HG02610 (cell line): ENCODE data around the gene MTA1.

Source experiments
- ATAC-seq: cut with Tn5 transposase; IDR thresholded peaks from one replicate; pipeline ENCODE4 v1.9.1; 2021; ENCODE audit warnings: mild to moderate bottlenecking, moderate library complexity; ENCODE audit not compliant: unreplicated experiment

MTA1 gene

DNA sequence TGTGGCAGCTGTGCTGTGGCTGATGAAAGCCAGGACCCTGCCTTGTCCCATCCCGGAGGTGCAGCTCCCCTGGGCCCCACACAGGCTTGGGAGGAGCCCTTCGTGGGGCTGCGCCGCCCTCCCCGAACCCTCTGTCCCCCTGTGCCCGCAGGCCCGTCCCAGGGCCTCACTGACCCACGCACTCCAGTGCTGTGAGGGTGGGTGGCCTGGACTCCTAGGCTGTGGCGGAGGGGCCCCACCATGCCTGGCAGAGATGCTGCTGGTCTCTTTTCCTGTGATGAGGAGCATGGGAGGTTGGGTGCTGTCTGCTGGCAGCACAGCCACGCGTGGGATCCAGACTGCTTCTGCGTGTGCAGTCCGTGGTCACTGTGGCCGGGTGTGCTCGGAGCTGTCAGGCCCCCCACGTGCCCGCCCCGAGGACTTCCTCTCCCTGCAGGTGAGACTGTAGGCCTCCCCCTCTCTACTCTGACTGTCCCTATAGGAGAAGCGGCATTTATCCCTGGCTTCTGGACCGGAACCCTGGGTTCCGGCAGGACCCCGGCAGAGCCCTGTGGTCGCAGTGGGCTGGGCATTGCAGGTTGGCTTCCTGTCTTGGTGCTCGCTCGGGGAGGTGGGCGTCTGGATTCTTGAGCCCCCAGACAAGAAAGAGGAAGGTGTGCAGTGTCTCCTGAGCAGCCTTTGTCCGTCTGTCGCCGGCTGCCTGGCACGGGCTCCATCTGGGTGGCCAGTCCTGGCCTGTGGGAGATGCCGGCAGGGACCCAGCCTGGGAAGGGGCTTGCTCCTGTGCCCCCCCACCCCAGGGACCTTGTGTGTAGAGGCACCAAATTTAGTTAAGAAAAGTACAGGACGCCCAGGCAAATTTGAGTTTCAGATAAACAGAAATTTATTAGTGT is 2.3 kb downstream of the MTA1 start:
- ATAC-seq: no peak

DNA sequence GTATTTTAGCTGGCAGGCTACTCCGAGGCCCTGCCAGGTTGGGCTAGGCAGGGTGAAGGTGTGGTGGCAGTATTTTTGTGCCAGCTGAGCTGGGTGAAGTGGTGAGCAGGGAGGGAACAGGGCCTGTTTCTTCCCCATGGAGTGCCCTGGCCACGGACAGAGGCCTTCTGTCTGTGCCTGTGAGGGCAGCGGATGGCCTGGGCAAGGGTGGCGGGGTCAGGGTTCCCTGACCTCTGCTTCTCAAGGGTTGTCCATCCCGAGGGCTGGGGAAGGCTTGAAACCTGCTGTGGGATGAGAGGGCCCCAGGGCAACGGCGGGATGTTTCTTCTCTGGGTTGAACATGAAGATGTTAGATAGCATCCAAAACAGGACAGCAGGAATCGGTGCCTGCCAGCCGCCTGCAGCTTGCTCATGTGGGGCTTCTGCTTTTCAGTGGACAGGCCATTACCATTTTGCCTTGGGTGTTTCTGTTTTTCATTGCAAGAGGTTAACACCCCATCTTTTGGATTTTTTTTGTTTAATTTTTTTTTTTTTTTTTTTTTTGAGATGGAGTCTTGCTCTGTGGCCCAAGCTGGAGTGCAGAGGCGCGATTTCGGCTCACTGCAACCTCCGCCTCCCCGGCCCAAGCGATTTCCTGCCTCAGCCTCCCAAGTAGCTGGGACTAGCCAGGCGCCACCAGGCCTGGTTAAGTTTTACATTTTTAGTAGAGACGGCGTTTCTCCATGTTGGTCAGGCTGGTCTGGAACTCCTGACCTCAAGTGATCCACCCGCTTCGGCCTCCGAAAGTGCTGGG is 3.3 kb downstream of the MTA1 start:
- ATAC-seq: no peak

DNA sequence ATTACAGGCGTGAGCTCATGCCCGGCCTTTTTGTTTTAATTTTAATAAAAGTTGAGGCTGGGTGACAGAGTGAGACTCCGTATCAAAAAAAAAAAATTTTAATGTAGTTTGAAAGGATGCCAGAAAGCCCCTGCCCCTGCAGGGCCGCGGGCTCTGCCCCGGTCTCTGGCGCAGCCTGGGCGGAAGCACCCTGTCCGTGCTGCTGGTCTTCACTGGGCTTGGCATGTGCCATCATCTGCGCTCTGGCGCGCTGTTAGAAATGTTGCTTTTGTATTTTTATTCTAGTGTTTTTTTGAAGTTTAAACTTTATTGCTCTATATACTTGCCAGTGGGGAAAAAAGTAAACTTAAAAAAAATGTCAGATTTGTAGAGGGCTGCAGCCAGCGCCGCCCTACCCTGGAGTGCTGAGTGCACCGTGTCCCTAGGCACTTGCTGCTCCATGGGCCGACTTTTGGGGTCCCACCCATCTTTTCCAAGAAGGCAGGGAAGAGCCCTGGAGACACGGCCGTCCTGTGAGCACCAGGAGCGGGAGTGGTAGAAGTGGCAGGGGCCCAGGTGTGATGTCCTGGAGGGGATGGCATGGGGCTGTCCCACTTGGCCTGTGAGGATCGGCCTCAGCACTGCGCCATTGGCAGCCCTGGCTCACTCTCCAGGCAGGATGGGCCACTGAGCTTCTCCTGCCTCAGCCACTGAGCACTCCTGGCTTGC is 4.0 kb downstream of the MTA1 start:
- ATAC-seq: no peak

DNA sequence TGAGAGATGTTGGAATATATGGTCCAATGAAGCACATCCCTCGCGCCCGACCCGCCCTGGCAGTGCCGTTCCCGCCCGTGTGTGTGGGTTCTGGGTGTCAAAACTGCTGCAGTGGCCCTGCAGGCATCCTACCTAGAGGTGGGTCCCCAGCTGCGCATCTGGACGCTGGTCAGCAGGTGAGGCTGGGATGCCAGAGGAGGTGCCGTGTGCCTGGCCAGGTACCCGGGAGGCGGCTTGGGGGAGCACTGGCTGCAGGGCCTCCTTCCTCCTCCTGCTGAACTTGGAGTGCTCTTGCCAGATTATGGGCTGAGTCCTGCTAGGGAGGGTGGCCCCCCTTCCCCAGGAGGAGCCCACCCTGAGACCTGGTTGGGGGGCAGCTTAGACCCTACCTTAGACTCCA is 5.2 kb downstream of the MTA1 start:
- ATAC-seq: no peak

DNA sequence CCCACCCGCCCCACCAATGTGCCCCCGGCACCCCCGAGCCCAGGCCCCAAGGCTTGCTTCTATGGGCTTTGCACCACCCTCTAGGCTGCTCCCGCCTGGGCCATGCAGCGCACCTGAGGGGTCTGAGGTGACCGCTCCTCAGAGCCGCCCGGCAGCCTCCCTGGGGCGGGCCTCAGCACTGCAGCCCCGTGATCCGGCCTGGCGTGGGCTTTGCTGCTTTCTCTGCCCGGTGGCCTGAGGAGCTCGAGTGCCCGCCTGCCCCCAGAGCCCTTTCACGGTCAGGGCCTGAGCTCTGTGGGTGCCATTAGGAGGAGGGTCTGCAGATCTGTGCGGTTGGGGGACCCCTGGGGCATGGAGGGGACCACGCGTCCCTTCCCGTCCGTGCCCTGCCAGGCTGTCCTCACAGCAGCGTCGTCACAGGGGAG is 6.2 kb downstream of the MTA1 start:
- ATAC-seq: no peak

DNA sequence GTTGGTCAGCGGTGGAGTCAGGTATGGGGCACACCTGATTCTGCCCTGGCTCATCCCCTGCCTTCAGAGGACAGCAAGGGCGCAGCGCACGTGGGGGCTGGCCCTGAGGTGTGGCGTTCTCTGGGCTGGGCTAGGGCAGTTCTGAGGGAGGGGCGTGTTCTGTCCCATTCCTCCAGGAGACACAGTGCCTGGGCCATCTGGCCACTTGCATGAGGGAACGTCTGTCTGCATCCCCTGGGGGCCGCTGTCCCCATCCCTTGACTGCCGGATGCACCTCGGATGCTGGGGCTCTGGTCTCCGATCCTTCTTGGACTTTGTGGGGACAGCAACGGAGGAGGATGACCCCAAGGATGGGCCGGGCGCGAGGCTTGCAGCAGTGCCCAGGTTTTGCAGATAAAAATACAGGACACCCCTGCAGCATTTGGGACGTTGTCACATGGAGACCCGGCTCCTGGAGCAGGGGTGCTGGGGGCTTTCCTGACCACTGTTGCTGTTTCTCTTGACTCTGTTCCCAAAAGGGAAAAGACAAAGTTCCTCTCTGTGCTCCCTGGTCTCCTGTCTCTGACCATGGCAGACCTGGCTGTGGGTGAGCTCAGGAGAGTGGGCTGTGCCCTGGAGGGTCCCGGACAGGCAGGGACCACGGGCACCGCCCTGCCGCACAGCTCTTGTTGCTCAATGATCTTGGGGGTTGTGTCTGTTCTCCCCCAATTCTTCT is 6.9 kb downstream of the MTA1 start:
- no peak for ATAC-seq

DNA sequence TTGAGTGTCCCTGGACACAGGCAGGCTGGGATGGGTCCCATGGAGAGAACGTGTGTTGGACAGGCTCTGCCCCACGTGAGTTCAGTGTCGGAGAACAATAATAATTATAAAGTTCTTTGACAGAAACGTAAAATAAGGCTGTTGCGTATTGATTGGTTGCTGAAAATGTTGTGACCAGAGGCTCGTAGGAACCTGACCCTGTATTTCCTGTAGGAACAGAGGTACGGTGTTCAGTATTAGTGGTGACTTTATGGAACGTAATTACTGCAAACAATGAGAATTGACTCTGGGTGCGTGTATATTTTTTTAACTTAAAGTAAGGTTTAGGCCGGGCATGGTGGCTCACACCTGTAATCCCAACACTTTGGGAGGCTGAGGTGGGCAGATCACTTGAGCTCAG is 7.8 kb downstream of the MTA1 start:
- no peak for ATAC-seq

DNA sequence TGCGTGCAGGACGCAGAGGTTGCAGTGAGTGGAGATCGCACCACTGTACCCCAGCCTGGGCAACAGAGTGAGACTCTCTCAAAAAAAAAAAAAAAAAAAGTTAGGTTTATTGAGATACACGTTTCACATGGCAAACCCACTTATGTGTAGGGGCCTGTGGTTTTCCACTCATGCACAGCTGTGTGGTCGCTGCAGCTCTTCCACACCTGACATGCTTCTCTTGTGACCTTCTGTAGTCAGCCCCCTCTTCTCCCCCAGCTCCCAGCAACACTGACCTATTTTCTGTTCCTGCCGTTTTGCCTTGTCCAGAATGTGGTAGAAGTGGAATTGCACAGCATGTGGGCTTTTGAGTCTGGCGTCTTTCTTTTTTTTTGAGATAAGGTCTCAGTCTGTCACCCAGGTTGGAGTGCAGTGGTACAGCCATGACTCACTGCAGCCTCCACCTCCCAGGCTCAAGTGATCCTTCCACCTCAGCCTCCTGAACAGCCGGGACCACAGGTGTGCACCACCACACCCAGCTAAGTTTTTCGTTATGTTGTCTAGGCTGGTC is 8.4 kb downstream of the MTA1 start:
- no peak for ATAC-seq

DNA sequence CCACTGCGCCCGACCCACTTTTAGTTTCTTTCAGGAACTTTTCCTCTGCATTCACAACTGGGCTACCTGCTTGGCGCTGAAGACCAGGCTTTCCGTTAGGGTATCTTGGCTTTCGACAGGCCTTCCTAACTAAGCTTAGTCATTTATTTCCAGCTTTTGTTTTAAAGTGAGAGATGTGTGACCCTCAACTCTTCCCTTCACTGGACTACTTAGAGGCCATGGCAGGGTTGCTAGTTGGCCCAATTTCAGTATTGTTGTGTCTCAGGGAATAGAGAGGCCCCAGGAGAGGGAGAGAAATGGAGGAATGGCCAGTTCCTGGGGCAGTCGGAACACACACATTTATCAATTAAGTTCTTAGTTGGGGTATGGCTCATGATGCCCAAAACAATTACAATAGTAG is 10.4 kb downstream of the MTA1 start:
- ATAC-seq: no peak

DNA sequence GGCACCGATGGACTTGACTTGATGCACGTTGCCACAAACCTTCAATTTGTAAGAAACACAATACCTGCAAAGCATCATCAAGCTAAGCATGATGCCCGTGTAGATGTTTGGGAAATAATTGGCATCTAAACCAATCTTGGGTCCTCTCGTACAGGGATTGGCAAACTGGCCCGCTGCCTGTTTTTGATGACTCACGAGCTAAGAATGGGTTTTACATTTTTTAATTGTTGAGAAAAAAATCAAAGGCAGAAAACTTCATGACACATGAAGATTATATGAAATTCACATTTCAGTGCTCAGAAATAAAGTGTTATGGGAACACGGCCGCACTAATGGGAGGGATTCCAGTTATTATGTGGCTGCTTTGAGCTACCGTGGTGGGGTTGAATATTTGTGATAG is 10.9 kb downstream of the MTA1 start:
- no peak for ATAC-seq

DNA sequence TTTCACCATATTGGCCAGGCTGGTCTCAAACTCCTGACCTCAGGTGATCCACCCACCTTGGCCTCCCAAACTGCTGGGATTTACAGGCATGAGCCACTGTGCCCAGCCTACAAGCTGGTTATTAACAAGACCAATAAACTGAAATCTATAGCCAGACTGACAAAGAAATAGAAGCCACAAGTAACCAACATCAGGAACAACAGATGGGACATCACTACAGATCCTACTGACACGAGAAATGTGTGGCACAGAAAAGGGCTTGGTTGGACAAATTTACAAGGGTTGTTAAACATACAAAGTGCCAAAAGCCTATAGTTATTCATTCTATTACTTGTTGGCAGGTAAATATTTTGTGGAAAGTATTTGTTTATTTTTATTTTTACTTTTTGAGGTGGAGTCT is 11.6 kb downstream of the MTA1 start:
- no peak for ATAC-seq

DNA sequence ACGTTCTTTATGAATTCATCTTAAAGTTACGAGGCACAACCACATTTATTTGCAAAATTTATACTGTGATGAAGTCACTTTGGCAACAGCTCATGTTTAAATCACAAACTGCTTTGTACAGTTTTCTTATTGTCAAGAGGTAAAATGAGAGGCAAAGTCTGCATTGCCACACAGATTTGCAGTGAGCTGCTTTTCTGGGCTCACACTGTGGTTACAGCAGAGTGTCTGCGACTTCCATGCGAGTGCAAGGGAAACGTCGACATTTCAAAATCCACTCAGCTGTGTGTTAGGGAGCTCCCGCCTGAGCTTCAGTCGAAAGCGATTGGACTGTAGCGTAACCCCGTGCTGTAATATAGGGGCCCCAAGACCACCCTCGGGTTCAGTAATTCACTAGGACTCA is 13.0 kb downstream of the MTA1 start:
- ATAC-seq: no peak

DNA sequence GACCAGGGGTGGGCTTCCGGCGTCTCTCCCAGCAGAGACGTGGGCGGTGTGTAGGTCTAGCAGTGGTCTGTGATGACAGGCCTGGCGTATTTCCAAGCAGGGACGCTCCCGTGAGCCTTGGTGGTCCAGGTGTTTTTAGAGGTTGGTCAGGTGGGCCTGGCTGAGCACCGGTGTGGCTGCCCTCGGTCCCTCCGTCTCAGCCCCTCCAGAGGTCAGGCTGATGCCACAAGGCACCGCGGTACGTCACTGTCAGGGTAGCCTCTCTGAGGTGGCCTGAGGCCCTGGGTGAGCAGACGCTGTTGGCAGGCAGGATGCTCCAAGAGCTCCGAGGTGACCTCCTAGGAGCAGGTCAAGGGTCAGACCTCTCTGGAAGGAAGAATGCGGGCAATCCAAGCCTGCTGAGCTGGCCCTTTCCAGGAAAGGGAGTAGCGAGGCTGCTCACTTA is 13.6 kb downstream of the MTA1 start:
- no peak for ATAC-seq

DNA sequence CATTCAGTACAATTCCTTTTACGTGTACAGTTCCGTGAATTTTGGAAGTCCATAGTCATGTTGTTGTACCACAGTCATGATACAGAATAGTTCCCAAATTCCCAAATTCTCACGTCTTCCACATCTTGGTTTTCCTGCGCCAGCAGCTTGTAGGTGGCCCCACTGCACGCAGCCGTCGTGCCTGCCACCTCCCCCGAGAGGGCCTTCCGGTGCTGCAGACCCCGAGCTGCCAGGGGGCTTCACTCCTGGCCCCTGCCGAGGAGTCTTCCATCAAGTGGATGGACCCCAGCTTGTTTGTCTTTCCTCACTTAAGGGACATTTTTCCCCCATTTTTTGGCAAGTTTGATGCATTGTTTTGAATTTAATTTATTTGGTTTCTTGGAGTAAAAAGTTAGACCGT is 16.8 kb downstream of the MTA1 start:
- ATAC-seq: no peak

DNA sequence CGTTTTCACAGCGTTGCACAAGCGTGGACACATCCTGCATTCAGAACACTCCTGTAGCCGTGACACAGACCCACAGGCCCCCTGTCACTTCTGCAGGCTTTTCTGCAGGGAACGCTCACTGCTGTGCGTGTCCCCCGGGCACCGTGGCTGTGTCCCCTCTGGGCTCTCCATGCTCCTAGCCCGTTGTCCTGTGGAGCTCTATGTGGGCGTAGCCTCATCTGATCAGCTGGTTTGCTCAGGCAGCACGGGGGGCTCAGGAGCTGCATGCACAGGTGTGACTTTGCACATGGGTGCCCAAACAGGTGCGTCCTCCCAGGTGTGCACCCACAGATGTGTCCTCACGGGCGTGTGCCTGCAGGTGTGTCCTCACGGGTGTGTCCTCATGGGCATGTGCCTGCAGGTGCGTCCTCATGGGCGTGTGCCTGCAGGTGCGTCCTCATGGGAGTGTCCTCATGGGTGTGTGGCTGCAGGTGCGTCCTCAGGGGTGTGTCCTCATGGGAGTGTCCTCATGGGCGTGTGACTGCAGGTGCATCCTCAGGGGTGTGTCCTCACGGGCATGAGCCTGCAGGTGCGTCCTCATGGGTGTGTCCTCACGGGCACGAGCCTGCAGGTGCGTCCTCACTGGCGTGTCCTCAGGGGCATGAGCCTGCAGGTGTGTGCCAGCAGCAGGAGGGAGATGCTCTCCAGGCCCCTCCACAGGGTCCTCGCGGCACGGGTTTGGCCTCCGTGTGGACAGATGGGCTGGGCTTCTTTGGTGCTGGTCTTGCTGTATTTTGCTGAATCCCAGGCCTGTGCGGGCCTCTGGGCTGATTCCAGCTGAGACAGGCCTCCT is 17.5 kb downstream of the MTA1 start:
- no peak for ATAC-seq

DNA sequence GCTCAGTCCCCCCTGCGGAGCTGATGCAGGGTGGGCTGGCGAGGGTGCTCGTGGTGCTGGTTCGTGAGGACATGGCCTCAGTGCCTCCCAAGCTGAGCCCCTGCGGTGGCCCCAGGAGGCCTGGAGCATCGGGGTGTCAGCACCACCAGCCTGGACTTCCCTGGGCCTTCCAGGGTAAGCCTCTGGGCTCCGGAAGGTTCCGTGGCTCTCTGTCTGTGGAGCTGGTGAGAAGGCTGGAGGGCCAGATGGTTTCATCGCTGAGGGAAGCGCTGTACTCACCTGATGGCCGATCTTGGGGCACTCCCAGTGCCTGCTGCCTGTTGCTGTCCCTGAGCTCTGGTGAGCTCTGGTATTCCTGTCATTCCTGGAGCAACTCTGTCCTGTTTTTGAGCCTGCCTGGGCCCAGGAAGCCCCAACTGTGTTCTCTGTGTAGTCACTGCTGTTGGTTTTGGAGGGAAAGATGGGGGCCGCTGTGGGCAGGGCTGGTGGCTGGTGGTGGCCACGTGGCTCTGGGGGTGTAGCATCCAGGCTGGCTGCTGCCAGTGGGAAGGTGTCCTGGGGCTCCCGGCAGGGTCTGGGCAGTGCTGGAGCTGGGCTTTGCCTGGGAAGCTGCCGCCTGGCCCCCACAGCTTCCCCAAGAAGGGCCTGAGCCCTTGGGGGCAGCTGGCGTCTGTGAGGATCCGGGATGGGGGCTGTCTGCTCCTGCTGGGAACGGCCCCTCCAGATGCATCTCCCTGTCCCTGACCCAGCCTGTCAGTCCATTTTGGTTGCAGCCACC is 18.3 kb downstream of the MTA1 start:
- ATAC-seq: no peak

DNA sequence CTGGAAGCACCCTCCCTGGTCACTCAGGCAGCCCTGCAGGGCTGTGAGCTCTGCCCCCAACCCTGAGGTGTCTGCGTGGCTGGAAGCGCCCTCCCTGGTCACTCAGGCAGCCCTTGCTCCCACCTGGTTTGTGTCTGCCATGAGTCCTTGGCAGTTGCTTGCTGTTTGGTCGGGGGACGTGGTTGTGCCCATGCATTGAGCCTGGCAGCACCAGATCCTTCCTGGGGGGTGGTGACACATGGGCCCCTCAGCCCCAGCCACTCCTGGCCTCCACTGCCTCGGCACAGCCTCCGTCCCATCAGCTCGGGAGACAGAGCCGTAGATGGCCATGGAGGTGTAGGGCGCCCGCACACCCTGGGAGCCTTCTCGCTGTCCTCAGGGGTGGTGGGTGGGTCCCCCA is 19.6 kb downstream of the MTA1 start:
- no peak for ATAC-seq

DNA sequence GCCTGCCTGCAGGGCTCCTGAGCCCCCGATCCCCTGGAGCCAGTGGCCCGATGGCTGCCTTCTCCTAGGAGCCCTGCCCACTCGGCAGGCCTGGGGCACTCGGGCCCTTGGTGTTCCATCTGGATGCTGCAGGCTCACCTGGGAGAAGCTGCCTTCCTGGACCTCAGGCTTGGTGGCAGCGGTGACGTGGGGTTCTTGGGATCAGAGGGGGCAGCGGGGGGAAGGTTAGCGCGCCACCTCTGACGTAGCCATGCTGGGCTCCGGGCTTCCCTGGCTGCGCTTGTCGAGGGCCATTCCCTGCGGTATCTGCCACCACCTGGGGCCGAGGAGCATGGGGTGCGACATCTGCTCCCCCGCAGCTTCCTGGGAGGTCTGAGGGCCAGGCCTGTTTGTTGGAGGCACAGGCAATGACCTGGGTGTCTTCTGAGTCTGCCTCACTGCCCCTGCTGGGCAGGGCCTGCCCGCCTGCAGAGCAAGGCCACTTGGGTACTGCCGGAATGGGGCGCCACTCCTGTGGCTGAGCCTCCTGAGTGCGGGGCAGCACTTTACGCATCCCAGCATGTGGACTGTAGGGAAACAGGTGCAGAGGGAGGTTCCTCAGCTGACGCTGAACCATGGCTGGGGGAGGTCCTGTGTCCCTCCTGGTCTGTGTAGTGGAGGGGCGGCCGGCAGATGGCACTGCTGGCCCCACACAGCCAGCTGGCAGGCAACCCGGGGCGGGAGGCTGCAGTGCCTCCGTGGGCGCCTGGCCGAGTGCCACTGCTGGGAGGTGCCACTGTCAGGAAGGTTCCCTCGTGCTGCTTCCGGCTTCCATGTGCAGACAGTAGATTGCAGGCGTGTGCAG is 20.3 kb downstream of the MTA1 start:
- no peak for ATAC-seq
